Thyroid gland (tissue), 4 donors: Measurements from ENCODE around the gene TMEM217. TPM values are rescaled to one million over a fixed set of nuclear protein-coding genes. Genes with fewer than 3 reads are reported as not detected.
A peak's percentile ranks its signal among the peaks of the same experiment; 100 is the strongest.

Experiments
- DNase-seq, 2 donors: peaks; one replicate each; pipeline ENCODE4 v3.0.0-alpha.2; 2019
- H3K27ac ChIP-seq, 3 donors: fragments of 200-600 bp; sonication (generic); 1 replicate in 2 of 3; 2 replicates in 1 of 3; pipeline ENCODE4 v1.5.1; 2016 to 2019; ENCODE audit warnings: mild to moderate bottlenecking in 1 of 3, moderate library complexity in 1 of 3
- H3K27me3 ChIP-seq: fragments of 200-600 bp; sonication (generic); one replicate; pipeline ENCODE4 v1.5.1; 2019
- H3K36me3 ChIP-seq, 2 donors: fragments of 200-600 bp; sonication (generic); one replicate each; pipeline ENCODE4 v1.5.1; 2016 to 2019
- H3K4me1 ChIP-seq, 2 donors: fragments of 200-600 bp; sonication (generic); one replicate each; pipeline ENCODE4 v1.5.1; 2017 to 2019
- H3K4me3 ChIP-seq, 3 donors: fragments of 200-600 bp; sonication (generic); replicated peaks in 1 of 3; 1 replicate in 2 of 3; 2 replicates in 1 of 3; pipeline ENCODE4 v1.5.1; 2016; ENCODE audit warnings: mild to moderate bottlenecking in 1 of 3
- H3K9me3 ChIP-seq: fragments of 200-600 bp; sonication (generic); one replicate; pipeline ENCODE4 v1.5.1; 2017
- CTCF ChIP-seq, 6 experiments: fragments of 200-600 bp in 3 of 6; fragments of 450-650 bp in 3 of 6; sonication (generic) in 3 of 6; IDR thresholded peaks; one replicate each; pipeline ENCODE4 v1.5.1; 2016 to 2019; ENCODE audit warnings: antibody characterized with exemption in 6 of 6, mild to moderate bottlenecking in 2 of 6, inconsistent platforms in 1 of 6, moderate library complexity in 1 of 6
- POLR2A ChIP-seq, 2 donors: fragments of 450-650 bp; IDR thresholded peaks; one replicate each; pipeline ENCODE4 v1.6.1; 2017; ENCODE audit warnings: antibody characterized with exemption in 2 of 2, mild to moderate bottlenecking in 2 of 2, moderate library complexity in 1 of 2
- WGBS, 2 donors: methylation state at CpG; one replicate each; pipeline ENCODE4 v1.1.5; 2017; 5-methylcytosine and 5-hydroxymethylcytosine counted together
- intact Hi-C: fragments of 100-400 bp; cut with DNase I; formaldehyde crosslinking; loops from one replicate; pipeline ENCODE4 v1.15.1; 2023
- total RNA-seq, 4 donors: library from RNA; depleted of rRNA; stranded (reverse); fragments of >200 nt; gene quantifications; one replicate each; pipeline ENCODE4 v1.2.3, GENCODE V29; 2016

Gene TMEM217
- total RNA-seq, 4 donors from 2014 or later: 0.22 to 3.8 (median 1.0) TPM; not detected in 1

GRCh38 chr6:37205175-37205996 lies 52.6 kb downstream of the TMEM217 start:
- peaks cover 28 to 40% of the 10 kb centered on the region in 2 donors for H3K4me1 ChIP-seq
- intact Hi-C loops: no loop called here
- no peaks in the 10 kb centered on the region for H3K27me3 ChIP-seq
- H3K9me3 ChIP-seq: no peaks in the 10 kb centered on the region
- DNase-seq: peak; percentile 88 to 89
- WGBS, 2 donors: 37 to 43% methylated on average over 13 of the region's 13 CpGs
- TF ChIP-seq CTCF (IDR thresholded peaks at IDR 0.05): no peak
- TF ChIP-seq POLR2A (IDR thresholded peaks at IDR 0.05): peak in 1 of 2 donors; percentile 49
- peak overlapping the region; percentile 89 to 98 (median 96) for H3K27ac ChIP-seq
- no peaks in the 10 kb centered on the region for H3K36me3 ChIP-seq
- H3K4me3 ChIP-seq: no peak overlapping the region

- Histone ChIP-seq H3K4me3 (no peak overlapping the region), H3K27ac (peak overlapping the region; percentile 89 to 98 (median 96)), H3K9me3 (no peaks in the 10 kb centered on the region), H3K4me1 (peaks cover 29 to 41% of the 10 kb centered on the region in 2 donors), H3K36me3 (no peaks in the 10 kb centered on the region), H3K27me3 (no peaks in the 10 kb centered on the region)
- intact Hi-C loops: no loop called here
- peak; percentile 87 to 89 for DNase-seq
- no peak for TF ChIP-seq CTCF (IDR thresholded peaks at IDR 0.05)
- TF ChIP-seq POLR2A (IDR thresholded peaks at IDR 0.05): peak in 1 of 2 donors; percentile 15
- WGBS, 2 donors: 73% methylated on average over 7 of the region's 7 CpGs
These were observed 53.8 kb downstream of the TMEM217 start for GRCh38 chr6:37204014-37204751.

- no peaks in the 10 kb centered on the region for H3K9me3 ChIP-seq
- 80 to 87% methylated on average over 7 of the region's 7 CpGs for WGBS, 2 donors
- no peak for DNase-seq
- H3K27me3 ChIP-seq: no peaks in the 10 kb centered on the region
- no peak overlapping the region for H3K4me3 ChIP-seq
- H3K27ac ChIP-seq: peak overlapping the region; percentile 21 to 96 (median 89)
- H3K4me1 ChIP-seq: peaks cover 29 to 41% of the 10 kb centered on the region in 2 donors
- intact Hi-C loops: no loop called here
- no peaks in the 10 kb centered on the region for H3K36me3 ChIP-seq
- TF ChIP-seq CTCF (IDR thresholded peaks at IDR 0.05) (no peak), POLR2A (IDR thresholded peaks at IDR 0.05) (no peak)
These were observed 55.0 kb downstream of the TMEM217 start for GRCh38 chr6:37202788-37203491.

- DNase-seq: peak; percentile 29 to 39
- H3K27me3 ChIP-seq: no peaks in the 10 kb centered on the region
- H3K36me3 ChIP-seq: no peaks in the 10 kb centered on the region
- H3K9me3 ChIP-seq: no peaks in the 10 kb centered on the region
- intact Hi-C loops: no loop called here
- no peak for TF ChIP-seq POLR2A (IDR thresholded peaks at IDR 0.05)
- no peak for TF ChIP-seq CTCF (IDR thresholded peaks at IDR 0.05)
- peaks cover 29 to 41% of the 10 kb centered on the region in 2 donors for H3K4me1 ChIP-seq
- H3K27ac ChIP-seq: peak overlapping the region; percentile 43 to 96 (median 58)
- WGBS, 2 donors: 38 to 41% methylated on average over 1 of the region's 1 CpG
- no peak overlapping the region for H3K4me3 ChIP-seq
These were observed 56.2 kb downstream of the TMEM217 start for GRCh38 chr6:37201726-37202125.
